ENCODE data around the gene SDCCAG8.

The SDCCAG8 gene

GRCh38 chr1:243420946-243421685 is 165.3 kb downstream of the SDCCAG8 start:
- no peak for DNase-seq (ENCODE audit: low spot score)

GRCh38 chr1:243421784-243422183 is 165.9 kb downstream of the SDCCAG8 start:
- no peak for DNase-seq (ENCODE audit: low spot score)

DNA sequence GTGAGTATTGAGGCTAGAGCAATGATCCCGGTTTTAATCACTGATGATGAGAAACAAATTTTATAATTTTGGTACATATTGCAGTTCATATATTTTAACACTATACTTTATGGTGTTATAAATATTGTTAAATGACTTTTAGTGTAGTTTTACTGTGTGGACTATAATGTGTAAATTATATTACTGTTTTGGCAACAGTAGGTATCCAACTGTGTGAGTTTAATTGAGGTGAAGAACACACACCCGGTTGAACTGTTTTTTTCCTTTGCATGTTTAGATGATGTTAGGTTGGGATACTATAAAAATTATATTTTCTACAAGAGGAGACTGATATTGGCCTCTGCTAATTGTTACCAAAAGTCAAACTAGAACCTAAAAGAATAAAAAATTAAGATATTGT is 166.5 kb downstream of the SDCCAG8 start:
- DNase-seq (ENCODE audit: low spot score) = no peak

DNA sequence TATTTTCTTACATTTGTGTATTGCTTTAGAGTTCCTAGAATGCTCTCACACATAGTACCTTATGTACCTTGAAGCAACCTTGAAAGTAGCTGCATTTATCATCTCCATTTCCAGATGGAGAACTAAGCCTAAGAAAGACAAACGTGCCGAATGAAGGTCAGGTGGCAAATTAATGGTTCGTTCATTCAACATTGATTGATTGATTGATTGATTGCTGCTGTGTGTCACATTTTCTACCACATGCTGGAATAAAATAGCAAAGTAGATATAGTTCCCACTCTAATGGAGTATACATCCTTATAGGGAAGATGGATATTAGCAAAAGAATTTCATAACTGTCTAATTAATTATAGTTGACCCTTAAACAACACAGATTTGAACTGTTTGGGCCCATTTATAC is 172.2 kb downstream of the SDCCAG8 start:
- no peak for DNase-seq (ENCODE audit: low spot score)

DNA sequence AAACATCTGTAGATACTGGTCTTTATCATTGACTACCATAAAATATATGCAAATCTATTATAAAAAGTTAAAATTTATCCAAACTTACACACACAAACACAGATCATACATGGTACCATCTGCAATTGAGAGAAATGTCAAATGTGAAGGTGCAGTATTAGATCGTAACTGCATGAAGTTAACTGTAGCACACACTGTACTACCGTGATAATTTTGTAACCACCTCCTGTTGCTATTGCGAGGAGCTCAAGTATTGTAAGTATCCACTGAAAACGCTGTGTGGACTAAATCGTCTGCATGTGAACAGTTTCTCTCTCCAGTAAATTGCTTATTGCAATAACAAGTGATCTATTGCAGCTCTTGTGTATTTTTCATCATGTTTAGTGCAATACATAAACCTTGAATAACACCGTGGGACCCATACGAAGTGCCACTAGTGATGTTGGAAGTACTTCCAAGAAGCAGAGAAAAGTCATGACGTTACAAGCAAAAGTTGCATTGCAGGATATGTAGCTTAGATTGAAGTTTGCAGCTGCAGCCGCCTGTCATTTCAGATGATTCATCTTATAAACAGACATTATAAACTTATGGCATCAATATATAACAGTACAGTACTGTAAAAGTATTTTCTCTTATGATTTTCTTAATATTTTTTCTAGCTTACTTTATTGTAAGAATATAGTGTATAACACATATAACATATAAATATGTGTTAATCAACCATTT is 172.9 kb downstream of the SDCCAG8 start:
- DNase-seq (ENCODE audit: low spot score) = no peak

- no peak for DNase-seq (ENCODE audit: low spot score)
Observed at GRCh38 chr1:243431591-243431990, 175.8 kb downstream of the SDCCAG8 start.

- DNase-seq (ENCODE audit: low spot score) = no peak
Observed at GRCh38 chr1:243432136-243432535, 176.3 kb downstream of the SDCCAG8 start.

GRCh38 chr1:243433737-243434370 is 178.0 kb downstream of the SDCCAG8 start:
- DNase-seq (ENCODE audit: low spot score) = no peak

DNA sequence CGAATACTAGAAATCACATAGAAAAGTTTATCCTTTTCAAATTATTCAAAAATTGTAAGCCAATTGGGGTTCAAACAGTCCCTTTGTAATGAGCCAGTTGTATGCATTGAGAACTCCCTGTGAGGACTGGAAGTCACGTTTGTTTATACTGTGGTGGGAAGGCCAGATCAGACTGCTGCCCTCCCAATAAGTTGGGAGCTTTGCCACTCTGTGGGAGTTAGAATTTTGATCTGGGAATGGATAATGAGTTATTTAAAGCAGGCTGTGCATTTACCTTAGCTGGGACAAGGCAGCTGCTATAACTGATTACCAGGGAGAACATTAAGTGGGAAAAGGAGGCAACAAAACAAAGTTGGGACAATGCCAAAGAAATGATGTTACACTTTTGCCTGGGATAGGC is 178.8 kb downstream of the SDCCAG8 start:
- no peak for DNase-seq (ENCODE audit: low spot score)

DNA sequence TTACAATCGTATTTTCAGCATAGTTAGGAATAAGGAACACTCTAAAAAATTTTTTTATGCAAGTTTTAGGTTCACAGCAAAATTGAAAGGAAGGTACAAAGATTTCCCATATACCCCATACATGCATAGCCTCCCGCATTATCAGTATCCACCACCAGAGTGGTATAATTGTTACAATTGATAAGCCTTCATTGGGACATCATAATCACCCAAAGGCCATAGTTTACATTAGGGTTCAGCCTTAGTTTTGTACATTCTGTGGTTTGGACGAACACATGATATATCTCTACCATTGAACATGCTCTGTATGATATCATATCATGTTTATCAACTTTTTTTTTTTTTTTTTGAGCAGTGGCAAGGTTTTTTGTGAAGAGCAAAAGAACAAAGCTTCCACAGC is 180.0 kb downstream of the SDCCAG8 start:
- DNase-seq (ENCODE audit: low spot score) = no peak

GRCh38 chr1:243438146-243438545 is 182.3 kb downstream of the SDCCAG8 start:
- no peak for DNase-seq (ENCODE audit: low spot score)

DNA sequence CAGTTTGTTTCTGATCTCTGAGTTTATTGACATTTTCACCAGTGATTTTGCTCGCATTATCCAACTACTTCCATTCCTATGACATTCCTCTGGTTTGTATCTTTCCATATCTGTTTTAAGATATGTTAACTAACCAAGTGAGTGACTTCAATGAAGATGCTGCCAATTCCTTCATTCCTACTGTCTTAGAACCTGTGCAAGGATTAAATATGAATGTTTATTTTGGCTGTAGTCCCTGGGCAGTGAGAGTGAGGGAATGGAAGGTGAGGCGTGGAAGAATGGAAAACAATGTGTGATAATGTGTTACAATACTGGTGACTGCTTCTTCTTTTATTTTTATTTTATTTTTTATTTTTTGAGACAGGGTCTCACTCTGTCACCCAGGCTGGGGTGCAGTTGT is 183.0 kb downstream of the SDCCAG8 start:
- no peak for DNase-seq (ENCODE audit: low spot score)

GRCh38 chr1:243440406-243440805 is 184.6 kb downstream of the SDCCAG8 start:
- DNase-seq (ENCODE audit: low spot score) = no peak

GRCh38 chr1:243441601-243442000 is 185.8 kb downstream of the SDCCAG8 start:
- no peak for DNase-seq (ENCODE audit: low spot score)

- DNase-seq (ENCODE audit: low spot score) = no peak
Observed at GRCh38 chr1:243443557-243443956, 187.7 kb downstream of the SDCCAG8 start.

GRCh38 chr1:243447347-243447746 is 191.5 kb downstream of the SDCCAG8 start:
- peak; percentile 23 for DNase-seq (ENCODE audit: low spot score)

GRCh38 chr1:243447844-243448243 is 192.0 kb downstream of the SDCCAG8 start:
- DNase-seq (ENCODE audit: low spot score) = no peak

- DNase-seq (ENCODE audit: low spot score) = no peak
Observed at GRCh38 chr1:243449373-243449772, 193.5 kb downstream of the SDCCAG8 start.

DNA sequence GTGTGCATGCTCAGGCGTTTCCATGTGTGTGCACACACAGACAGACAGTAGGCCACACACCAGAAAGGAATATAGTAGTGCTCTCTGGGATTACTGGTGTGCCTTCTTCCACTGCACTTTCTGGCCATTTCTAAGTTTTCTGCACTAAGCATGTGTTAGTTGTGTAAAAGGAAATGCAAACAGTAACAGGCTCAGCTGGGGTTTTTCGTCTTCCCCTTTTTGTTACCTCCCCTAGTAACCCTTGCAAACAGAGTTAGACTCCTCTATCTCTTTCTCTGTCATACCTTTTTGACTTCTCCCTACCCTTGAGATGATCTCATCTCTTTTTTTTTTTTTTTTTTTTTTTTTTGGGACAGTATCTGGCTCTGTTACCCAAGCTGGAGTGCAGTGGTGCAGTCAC is 196.3 kb downstream of the SDCCAG8 start:
- no peak for DNase-seq (ENCODE audit: low spot score)

DNA sequence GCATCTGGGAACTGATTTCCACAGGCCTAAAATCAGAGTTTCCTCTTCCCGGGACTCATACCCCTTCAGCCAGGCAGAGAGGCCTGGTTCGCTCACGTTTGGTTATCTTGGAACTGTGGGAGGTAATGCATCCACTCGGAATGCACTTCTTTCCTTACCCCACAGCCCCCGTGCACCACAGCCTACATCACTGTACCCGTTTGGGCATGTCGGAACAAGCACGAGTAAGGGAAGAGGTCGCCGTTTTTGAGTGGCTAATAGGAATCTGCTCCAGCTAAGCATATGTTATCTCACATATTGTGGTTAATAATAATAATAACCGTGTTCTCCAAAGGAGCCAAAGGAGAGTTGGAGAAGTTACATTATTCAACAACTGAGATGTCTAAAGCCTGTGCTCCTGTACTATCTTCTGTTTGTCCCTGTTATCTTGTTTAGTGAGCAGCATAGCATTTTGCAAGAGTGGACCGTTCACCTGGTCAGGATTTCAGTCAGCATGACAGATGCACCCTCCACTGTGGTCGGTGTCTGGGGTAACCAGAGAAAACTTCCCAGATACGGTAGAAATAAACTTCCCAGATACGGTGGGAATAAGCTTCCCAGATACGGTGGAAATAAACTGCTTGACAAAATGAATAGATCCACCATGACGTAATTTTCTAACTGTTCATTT is 198.6 kb downstream of the SDCCAG8 start:
- DNase-seq (ENCODE audit: low spot score) = no peak

- DNase-seq (ENCODE audit: low spot score) = no peak
Observed at GRCh38 chr1:243455760-243456651, 200.2 kb downstream of the SDCCAG8 start.

Measured in AG08396 (cell line).